AG09319 (cell line): Measurements from ENCODE around the gene KLF2.

ENCODE experiments used
- DNase-seq: peaks from one replicate; pipeline ENCODE4 v3.0.0-alpha.2; 2010; ENCODE audit warnings: low read depth; ENCODE audit errors: extremely low read depth
- TF ChIP-seq, protein P1 (sequence below): IDR thresholded peaks from 2 replicates; pipeline ENCODE4 v1.5.1; 2011; ENCODE audit warnings: low read depth, mild to moderate bottlenecking, inconsistent platforms, low read length, moderate library complexity

The KLF2 gene

DNA sequence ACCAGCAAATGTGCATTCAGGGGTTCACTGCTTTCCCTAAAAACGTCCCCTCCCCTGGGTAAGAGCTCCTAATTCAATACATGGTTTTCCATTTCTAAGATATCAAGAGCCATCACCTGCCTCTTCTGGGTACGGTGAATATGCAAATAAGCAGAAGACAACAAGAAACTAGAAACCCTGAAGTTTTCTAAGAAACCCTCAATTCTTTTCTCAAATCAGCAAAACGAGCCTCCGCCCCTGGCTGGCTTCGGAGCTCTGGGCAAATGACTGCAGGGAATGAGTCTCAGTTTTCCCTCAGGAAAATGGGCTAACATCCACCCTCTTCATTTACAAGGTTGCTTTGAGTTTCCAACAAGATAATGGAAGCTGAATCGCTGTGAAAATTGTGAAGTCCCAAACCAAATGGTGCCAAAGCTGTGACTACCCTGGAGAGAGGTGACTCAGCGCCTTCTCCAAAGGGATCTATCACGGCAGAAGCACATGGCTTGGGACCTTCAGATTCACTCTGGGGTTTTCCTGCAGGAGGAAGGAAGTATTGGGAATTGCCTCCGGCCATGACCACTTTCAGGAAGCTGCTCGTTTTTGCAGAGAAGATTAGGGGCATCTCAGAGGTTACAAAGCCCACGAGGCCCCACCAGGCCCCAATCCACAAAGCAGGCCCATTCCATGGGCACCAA is 26.6 kb downstream of the KLF2 start:
- no peak for DNase-seq

DNA sequence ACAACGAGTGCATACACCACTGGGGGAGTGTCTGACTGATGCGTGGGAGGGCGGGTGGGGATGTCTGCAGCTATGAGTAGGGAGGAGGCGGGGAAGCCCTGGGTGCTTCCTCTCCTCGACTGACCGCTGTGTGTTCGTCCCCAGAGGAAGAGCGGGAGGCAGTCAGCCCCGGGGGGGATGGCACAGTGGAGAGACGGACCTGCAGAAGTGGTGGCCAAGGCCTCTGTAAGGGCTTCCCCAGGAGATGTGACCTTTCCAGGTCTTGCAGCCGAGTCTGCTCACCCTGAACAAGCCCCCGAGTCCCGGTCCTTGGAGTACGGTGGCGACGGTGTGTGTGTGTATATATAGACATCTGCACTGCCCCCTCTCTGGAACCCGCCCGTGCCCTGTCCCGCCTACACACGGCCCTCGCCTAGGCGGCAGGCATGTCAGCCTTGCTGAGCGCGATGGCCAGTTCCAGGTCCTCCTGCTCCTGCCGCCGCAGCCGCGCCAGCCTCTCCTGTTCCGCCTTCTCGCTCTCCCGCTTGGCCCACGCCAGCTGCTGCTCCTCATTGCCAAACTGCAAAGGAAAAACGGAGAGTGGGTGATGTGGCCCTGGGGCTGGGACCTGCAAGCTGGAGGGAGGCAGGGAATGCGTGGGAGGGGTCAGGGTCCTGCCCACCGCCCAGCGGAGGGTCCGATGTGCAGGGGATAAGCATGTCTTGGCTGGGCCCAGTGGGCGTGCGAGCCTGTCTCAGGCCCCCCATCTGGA is 30.8 kb downstream of the KLF2 start:
- TF ChIP-seq, protein P1, sequence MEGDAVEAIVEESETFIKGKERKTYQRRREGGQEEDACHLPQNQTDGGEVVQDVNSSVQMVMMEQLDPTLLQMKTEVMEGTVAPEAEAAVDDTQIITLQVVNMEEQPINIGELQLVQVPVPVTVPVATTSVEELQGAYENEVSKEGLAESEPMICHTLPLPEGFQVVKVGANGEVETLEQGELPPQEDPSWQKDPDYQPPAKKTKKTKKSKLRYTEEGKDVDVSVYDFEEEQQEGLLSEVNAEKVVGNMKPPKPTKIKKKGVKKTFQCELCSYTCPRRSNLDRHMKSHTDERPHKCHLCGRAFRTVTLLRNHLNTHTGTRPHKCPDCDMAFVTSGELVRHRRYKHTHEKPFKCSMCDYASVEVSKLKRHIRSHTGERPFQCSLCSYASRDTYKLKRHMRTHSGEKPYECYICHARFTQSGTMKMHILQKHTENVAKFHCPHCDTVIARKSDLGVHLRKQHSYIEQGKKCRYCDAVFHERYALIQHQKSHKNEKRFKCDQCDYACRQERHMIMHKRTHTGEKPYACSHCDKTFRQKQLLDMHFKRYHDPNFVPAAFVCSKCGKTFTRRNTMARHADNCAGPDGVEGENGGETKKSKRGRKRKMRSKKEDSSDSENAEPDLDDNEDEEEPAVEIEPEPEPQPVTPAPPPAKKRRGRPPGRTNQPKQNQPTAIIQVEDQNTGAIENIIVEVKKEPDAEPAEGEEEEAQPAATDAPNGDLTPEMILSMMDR, result no peak
- no peak for DNase-seq

More for the DNA sequence above, 26.6 kb downstream of the KLF2 start:
- TF ChIP-seq, protein P1, result no peak

DNA sequence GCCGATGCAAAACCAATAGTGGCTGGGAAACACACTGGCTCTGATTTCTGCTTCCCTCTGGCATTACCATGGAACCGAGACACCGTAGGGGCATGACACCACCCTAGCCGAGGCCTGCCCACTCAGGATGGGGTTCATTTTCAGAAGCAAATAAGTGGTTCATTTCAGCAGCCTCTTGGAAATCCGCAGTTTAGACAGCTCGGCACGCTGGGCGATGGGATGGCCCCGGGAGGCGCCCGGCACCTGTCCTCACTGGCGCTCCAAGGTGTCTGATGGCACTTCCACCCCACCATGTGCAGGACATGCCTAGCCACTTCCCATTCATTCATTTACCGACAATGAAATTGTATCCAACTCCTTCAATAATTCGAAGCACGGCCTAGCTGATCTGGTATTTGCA is 33.8 kb downstream of the KLF2 start:
- TF ChIP-seq, protein P1, result no peak
- DNase-seq, result no peak

DNA sequence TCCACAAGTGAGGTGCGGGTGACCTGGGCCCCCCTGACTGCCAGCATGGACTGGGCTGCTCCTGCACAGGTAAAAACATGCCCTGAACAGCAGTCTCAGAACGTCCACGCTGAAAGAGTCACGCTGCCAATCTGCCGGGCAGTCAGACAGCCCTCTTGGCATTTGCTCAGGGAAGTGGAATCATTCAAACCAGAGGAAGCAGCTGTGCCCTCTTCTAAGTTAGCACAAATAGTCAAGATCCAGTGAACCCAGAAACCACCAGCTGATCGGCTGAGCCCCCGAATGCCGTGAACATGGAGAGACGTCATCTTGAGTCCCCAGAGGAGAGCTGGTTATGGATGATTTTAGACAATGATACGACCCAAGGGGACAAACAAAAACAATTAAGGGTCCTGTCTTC is 34.4 kb downstream of the KLF2 start:
- no peak for DNase-seq
- TF ChIP-seq, protein P1, result no peak

- TF ChIP-seq, protein P1, result no peak
- DNase-seq, result no peak
Observed at GRCh38 chr19:16359964-16360363, 35.3 kb downstream of the KLF2 start.

DNA sequence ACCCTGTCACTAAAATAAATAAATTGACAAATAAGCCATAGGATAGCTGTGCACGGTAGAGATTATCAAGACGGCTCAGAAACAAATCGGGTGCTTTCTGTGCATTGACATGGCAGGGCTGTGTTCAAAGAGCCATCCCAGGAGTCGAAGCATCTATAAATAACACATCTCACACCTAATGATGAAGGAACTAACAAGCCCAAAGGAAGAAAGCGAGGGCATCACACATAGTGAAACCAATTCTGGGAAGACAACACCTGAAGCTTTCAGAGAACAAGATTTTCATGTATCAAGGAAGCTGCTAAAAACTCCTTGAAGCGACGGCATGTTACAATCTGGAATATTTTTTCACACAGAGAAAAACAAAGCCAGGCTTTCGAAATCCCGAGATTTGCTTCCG is 36.1 kb downstream of the KLF2 start:
- no peak for DNase-seq
- TF ChIP-seq, protein P1, result no peak

DNA sequence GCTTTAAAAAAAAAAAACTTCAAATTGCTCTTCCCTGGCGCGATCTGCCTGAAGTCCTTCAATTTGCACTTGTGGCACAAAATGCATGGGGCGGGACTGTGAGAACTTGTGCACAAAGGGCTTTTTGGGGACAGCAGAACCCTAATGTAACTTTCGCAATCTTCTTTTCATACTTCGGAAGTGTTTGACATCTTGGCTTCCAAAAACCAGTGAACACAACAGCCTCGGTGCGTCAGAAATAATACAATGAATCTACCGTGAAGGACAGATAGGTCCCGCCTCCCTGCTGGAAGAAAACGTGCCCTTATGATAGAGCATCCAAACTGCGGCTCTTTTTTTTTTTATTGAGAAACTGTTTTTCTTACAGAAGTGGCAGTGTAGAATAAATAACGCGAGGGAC is 36.6 kb downstream of the KLF2 start:
- DNase-seq, result no peak
- TF ChIP-seq, protein P1, result no peak
